RWPE2 (cell line): ENCODE results near the gene FAM20C.
"Not testable (repeated sequence)": the region's sequence is repeated elsewhere in the genome, so short reads cannot be mapped to it uniquely, and the experiment has no call there.

ENCODE experiments used
- ATAC-seq: fragments of 200-7000 bp; cut with Tn5 transposase; 3 replicates; pipeline ENCODE4 v1.9.1; 2021; ENCODE audit warnings: low read depth
- DNase-seq: peaks from one replicate; pipeline ENCODE4 v3.0.0-alpha.2; 2020; ENCODE audit warnings: low spot score
- H3K27ac ChIP-seq: fragments of 450-650 bp; 2 replicates; pipeline ENCODE4 v1.5.1; 2017; ENCODE audit warnings: mild to moderate bottlenecking; ENCODE audit not compliant: poor library complexity, severe bottlenecking
- H3K27me3 ChIP-seq: fragments of 250-450 bp; sonication (Bioruptor Pico); 2 replicates; pipeline ENCODE4 v1.5.1; 2021; ENCODE audit warnings: mild to moderate bottlenecking, moderate library complexity; ENCODE audit not compliant: insufficient read depth, poor library complexity, severe bottlenecking
- H3K36me3 ChIP-seq: fragments of 250-450 bp; sonication (Bioruptor Pico); 2 replicates; pipeline ENCODE4 v1.5.1; 2020; ENCODE audit warnings: low read depth, mild to moderate bottlenecking, moderate library complexity
- H3K4me1 ChIP-seq: fragments of 250-450 bp; sonication (Bioruptor Pico); 2 replicates; pipeline ENCODE4 v1.5.1; 2021; ENCODE audit warnings: mild to moderate bottlenecking, moderate library complexity; ENCODE audit not compliant: insufficient read depth, poor library complexity, severe bottlenecking
- H3K4me3 ChIP-seq: fragments of 250-450 bp; sonication (Bioruptor Pico); 2 replicates; pipeline ENCODE4 v1.5.1; 2021; ENCODE audit warnings: mild to moderate bottlenecking, moderate library complexity; ENCODE audit not compliant: severe bottlenecking
- H3K9me3 ChIP-seq: fragments of 250-450 bp; sonication (Bioruptor Pico); 2 replicates; pipeline ENCODE4 v1.5.1; 2021; ENCODE audit warnings: mild to moderate bottlenecking, moderate library complexity; ENCODE audit not compliant: severe bottlenecking
- CTCF ChIP-seq: fragments of 450-650 bp; IDR thresholded peaks from one replicate; pipeline ENCODE4 v1.5.1; 2017; ENCODE audit warnings: mild to moderate bottlenecking, moderate library complexity; ENCODE audit not compliant: poor library complexity, severe bottlenecking

FAM20C gene

GRCh38 chr7:241513-241912, 49.1 kb downstream of the FAM20C start:
- H3K27ac ChIP-seq, result no peak overlapping the region
- H3K4me1 ChIP-seq, result no peaks in the 10 kb centered on the region
- no peak for TF ChIP-seq CTCF
- H3K4me3 ChIP-seq, result no peak overlapping the region
- H3K27me3 ChIP-seq, result no peaks in the 10 kb centered on the region
- no peaks in the 10 kb centered on the region for H3K9me3 ChIP-seq
- no peak for DNase-seq
- peaks cover 7% of the 10 kb centered on the region for H3K36me3 ChIP-seq
- ATAC-seq, result no peak

- not testable (repeated sequence) for H3K36me3 ChIP-seq, H3K4me1 ChIP-seq, H3K9me3 ChIP-seq, DNase-seq, H3K27me3 ChIP-seq, H3K4me3 ChIP-seq, H3K27ac ChIP-seq, ATAC-seq
These were observed 50.6 kb downstream of the FAM20C start for GRCh38 chr7:242826-243579.

- H3K9me3 ChIP-seq, DNase-seq, H3K27me3 ChIP-seq, H3K27ac ChIP-seq, ATAC-seq, H3K36me3 ChIP-seq, H3K4me1 ChIP-seq, H3K4me3 ChIP-seq: not testable (repeated sequence)
These were observed 51.2 kb downstream of the FAM20C start for GRCh38 chr7:243580-243978.

GRCh38 chr7:244974-245373, 52.6 kb downstream of the FAM20C start:
- TF ChIP-seq CTCF, result no peak
- peaks cover 11% of the 10 kb centered on the region for H3K36me3 ChIP-seq
- no peaks in the 10 kb centered on the region for H3K27me3 ChIP-seq
- no peak overlapping the region for H3K4me3 ChIP-seq
- no peak overlapping the region for H3K27ac ChIP-seq
- DNase-seq, result no peak
- no peak for ATAC-seq
- no peaks in the 10 kb centered on the region for H3K9me3 ChIP-seq
- no peaks in the 10 kb centered on the region for H3K4me1 ChIP-seq

GRCh38 chr7:245574-246295, 53.4 kb downstream of the FAM20C start:
- ATAC-seq (no peak), DNase-seq (no peak)
- TF ChIP-seq CTCF, result no peak
- H3K27ac ChIP-seq, result no peak overlapping the region
- peaks cover 14% of the 10 kb centered on the region for H3K36me3 ChIP-seq
- no peaks in the 10 kb centered on the region for H3K9me3 ChIP-seq
- no peak overlapping the region for H3K4me3 ChIP-seq
- H3K27me3 ChIP-seq, result no peaks in the 10 kb centered on the region
- H3K4me1 ChIP-seq, result no peaks in the 10 kb centered on the region
